Measurements from ENCODE around the gene AMPD1. TPM values are rescaled to one million over a fixed set of nuclear protein-coding genes. Genes with fewer than 3 reads are reported as not detected.
A peak's percentile ranks its signal among the peaks of the same experiment; 100 is the strongest.

The AMPD1 gene
- total and polyA plus RNA-seq, 10 of the 15 experiments (the other 5 are each of a cell fraction or from before 2014, with no cell fraction given) = 0.12 to 0.30 (median 0.14) TPM; not detected in 7

DNA sequence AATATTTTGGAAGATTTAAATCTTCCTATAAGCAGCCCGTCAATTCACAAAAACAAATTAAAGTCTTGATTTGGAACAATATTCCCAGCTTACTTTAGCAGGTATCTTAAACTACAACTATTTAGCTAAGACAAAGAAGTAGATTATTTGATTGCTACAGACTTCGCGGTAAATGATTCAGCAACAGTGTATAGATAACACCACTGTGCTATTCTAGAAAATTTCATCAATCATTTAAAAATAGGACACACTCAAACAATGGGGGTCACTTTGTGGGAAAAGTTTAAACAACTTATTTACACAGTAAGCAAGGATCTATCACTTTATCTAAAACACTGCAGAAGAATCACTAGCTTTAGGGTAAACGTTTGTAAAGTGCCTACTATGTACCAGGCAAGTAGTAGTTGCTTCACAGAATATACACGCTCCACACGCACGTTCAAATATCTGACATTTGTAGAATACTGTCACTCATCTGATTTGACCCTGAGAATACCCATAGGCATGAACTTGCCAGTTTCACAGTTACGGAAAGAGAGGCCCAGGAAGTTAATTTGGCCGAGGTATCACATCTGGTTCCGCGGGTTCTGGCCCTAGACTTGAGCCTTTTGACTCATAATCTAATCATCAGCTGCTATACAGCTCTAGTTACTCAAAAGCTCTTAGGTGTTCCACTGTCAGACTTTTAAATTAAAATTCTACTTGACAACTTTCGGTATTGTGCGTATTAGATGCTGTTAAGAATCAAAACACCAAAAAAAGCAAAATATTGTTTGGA is 26.4 kb downstream of the AMPD1 start:
- no peak for FAIRE-seq
- BruUV-seq (replicated peaks) = no TSS peak
- intact Hi-C loops (cut with micrococcal nuclease; ENCODE audit: unreplicated experiment) = no loop called here

More for the DNA sequence above, 26.4 kb downstream of the AMPD1 start:
- Histone ChIP-seq H3K4me1 (ENCODE audit: control insufficient read depth, insufficient read depth, low read length) (peaks cover 5% of the 10 kb centered on the region), H3K36me3 (ENCODE audit: control insufficient read depth in 2 of 2, insufficient read depth in 2 of 2, low read length in 1 of 2) (no peaks in the 10 kb centered on the region), H4K20me1 (ENCODE audit: control insufficient read depth, insufficient read depth) (no peaks in the 10 kb centered on the region), H3K79me2 (ENCODE audit: control insufficient read depth, insufficient read depth, low read length) (no peaks in the 10 kb centered on the region), H3K27me3 (replicated peaks in 1 of 2; ENCODE audit: control insufficient read depth in 2 of 2, insufficient read depth in 2 of 2, low read length in 1 of 2) (no peaks in the 10 kb centered on the region; a peak in 1 of 4 replicates), H3K9me3 (replicated peaks; ENCODE audit: control insufficient read depth, insufficient read depth, low read length) (no peaks in the 10 kb centered on the region), H3K27ac (ENCODE audit: control insufficient read depth, insufficient read depth) (no peak overlapping the region), H3K4me3 (peak overlapping the region; percentile 74), H2AFZ (ENCODE audit: control insufficient read depth, low read depth, low read length) (peak overlapping the region; percentile 94), H3K4me2 (ENCODE audit: control insufficient read depth, insufficient read depth) (peak overlapping the region; percentile 100), H3K9ac (ENCODE audit: control insufficient read depth, insufficient read depth, low read length) (peak overlapping the region; percentile 39; the same call in 1 of the 2 replicates)
- DNase-seq (ENCODE audit: low read depth, low spot score) = no peak
- in situ Hi-C loops (cut with MboI) = no loop called here
- ChIA-PET SMC1A (ENCODE audit: uncharacterized antibody, unreplicated experiment) (no interaction called here), RAD21 (ENCODE audit: unreplicated experiment) (interaction anchor here (0.8 to 1.1 kb wide), 4 partner anchors 9 to 157 kb away, joined by 3 to 4 read pairs (median 4); partner anchors contain the start of gene NRAS), POLR2A (interaction anchor here (0.5 kb wide), 1 partner anchor 16 kb away, joined by 5 read pairs; no protein-coding TSS in a partner anchor), CTCF (interaction anchor here (0.5 to 5.0 kb wide), 4 partner anchors 25 to 1401 kb away, joined by 4 to 31 read pairs (median 4); partner anchors contain the start of gene AMPD1)
- ATAC-seq = no peak
- TF ChIP-seq SMAD5 (IDR thresholded peaks at IDR 0.05; ENCODE audit: low read depth) = no peak
- no peak for TF ChIP-seq IRF4 (IDR thresholded peaks at IDR 0.05; ENCODE audit: low read depth, low read length)
- TF ChIP-seq NR2C1 (IDR thresholded peaks at IDR 0.05) = no peak
- TF ChIP-seq, protein P1, sequence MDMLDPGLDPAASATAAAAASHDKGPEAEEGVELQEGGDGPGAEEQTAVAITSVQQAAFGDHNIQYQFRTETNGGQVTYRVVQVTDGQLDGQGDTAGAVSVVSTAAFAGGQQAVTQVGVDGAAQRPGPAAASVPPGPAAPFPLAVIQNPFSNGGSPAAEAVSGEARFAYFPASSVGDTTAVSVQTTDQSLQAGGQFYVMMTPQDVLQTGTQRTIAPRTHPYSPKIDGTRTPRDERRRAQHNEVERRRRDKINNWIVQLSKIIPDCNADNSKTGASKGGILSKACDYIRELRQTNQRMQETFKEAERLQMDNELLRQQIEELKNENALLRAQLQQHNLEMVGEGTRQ (IDR thresholded peaks at IDR 0.05; ENCODE audit: borderline replicate concordance, low read depth, low read length) = no peak
- no peak for TF ChIP-seq NRF1 (conservative IDR thresholded peaks at IDR 0.05; ENCODE audit: low read depth, low read length)
- TF ChIP-seq MXI1 (IDR thresholded peaks at IDR 0.05; ENCODE audit: low read depth, low read length) = no peak
- no peak for TF ChIP-seq TCF7 (IDR thresholded peaks at IDR 0.05; ENCODE audit: borderline replicate concordance)
- no peak for TF ChIP-seq ZNF384 (IDR thresholded peaks at IDR 0.05; ENCODE audit: borderline replicate concordance, low read depth, low read length)
- no peak for TF ChIP-seq YY1 (IDR thresholded peaks at IDR 0.05; ENCODE audit: low read depth, low read length)
- 64% methylated on average over 13 of the region's 13 CpGs for WGBS (ENCODE audit: insufficient coverage, insufficient replicate concordance, low lambda C conversion rate, missing lambda C conversion rate)

Measured in GM12878 (cell line).